HG03103 (cell line): Measurements from ENCODE around the gene HSD11B2.

ENCODE experiments used
- ATAC-seq: cut with Tn5 transposase; IDR thresholded peaks from one replicate; pipeline ENCODE4 v1.9.1; 2021; ENCODE audit warnings: low read depth; ENCODE audit not compliant: unreplicated experiment

Gene HSD11B2

DNA sequence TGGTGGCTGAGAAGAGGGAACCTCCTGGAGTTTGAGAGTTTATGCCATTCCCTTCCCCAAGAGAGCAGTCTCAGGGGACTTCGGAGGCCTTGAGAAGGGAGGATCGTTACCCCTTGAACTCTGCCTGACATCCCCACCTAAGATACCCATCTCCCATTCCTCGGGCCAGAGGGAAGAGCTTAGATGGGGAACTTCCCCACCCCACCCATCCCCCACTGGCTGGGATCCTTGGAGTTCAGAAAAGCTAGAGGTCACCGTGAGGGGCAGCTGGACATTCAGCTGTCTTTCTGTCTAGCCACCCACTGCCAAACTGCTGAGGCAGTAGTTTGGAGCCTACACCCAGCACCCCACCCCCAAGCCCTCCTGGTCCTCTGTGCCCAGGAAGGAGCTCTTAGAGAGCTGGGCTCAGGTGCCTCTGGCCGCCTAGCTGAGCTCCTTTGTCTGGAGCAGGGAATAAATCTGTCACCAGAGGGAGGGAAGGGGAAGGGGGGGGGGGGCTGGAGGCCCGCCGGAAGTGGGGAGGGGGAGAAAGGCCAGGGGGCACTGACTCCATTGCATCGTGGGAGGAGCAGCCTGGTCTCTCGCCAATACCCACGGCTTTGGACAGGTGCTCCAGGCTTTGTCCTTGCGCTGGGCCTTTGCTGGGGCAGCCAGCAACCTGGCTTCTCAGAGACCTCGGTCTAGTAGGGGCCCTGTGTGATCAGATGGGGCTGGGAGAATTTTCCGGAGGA, 1.0 kb downstream of the HSD11B2 start:
- ATAC-seq: no peak

DNA sequence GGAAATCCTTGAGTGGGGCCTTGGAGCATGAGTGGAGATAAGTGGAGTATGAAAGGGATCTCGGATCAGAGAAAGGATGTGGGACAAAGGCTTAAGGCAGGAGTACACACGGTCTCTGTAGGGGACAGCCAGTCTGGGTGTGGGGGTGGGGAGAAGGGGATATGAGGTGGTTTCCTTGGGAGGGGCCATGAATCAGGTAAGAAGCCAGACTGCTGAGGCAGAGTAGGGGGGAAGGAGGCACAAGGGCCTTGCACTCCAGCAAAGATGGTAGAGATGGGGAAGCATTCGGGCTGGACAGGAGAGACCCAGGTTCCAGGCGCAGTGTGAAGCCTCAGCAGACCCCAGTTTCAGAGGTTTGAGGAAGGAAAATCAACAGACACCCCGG, 1.6 kb downstream of the HSD11B2 start:
- ATAC-seq: no peak

DNA sequence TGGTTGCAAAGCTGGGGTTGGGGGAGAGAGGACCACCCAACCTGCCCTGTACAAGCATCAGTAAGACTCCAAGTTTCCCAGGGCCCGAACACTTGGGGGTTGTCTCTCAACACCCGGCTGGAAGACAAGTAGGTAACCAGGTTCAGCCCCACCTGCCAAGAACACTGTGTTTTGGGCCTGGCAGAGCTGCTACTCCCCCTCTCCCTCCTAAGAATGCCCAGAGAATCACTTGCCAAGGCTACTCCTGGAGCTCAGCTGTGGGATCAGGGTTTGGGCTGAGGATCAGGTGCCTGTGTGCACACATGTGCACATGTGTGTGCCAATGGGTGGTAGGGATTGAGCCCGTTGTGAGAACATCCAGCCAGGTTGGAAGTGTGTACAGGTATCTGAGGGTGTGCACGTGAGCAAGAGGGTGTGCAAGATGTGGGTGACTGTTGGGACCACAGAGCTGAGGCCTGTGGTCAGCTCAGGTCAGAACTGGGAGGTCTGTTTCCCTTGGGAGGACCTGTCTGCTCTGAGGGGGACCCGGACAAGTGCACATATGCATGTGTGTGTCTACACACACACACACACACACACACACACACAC, 2.3 kb downstream of the HSD11B2 start:
- no peak for ATAC-seq

DNA sequence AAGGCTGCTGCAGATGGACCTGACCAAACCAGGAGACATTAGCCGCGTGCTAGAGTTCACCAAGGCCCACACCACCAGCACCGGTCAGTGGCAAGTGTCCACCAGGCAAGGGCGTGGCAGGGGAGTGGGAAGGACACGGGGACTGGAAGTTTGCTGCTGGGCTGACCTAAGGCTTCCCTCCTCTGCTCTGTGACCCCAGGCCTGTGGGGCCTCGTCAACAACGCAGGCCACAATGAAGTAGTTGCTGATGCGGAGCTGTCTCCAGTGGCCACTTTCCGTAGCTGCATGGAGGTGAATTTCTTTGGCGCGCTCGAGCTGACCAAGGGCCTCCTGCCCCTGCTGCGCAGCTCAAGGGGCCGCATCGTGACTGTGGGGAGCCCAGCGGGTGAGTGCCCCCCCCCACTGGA, 4.8 kb downstream of the HSD11B2 start:
- ATAC-seq: no peak

DNA sequence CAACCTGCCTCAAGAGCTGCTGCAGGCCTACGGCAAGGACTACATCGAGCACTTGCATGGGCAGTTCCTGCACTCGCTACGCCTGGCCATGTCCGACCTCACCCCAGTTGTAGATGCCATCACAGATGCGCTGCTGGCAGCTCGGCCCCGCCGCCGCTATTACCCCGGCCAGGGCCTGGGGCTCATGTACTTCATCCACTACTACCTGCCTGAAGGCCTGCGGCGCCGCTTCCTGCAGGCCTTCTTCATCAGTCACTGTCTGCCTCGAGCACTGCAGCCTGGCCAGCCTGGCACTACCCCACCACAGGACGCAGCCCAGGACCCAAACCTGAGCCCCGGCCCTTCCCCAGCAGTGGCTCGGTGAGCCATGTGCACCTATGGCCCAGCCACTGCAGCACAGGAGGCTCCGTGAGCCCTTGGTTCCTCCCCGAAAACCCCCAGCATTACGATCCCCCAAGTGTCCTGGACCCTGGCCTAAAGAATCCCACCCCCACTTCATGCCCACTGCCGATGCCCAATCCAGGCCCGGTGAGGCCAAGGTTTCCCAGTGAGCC, 5.8 kb downstream of the HSD11B2 start:
- no peak for ATAC-seq

DNA sequence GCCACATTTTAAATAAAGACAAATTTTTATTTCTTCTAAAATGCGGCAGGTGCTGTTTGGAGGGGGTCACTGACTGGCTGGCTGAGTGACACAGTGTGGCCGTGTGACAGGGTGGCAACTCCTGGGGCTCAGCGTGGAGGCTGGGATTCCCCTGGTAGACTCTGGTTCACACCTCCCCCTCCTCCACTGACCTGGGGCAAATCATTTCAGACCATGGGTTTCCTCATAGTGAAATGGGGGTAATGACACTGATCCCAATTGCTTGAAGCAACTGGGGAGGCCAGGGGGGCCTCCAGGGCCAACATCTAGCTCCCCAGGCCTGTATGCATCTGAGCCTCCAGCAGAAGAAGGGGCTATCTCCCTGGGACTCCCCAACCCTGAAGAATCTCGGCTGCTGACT, 6.6 kb downstream of the HSD11B2 start:
- no peak for ATAC-seq

DNA sequence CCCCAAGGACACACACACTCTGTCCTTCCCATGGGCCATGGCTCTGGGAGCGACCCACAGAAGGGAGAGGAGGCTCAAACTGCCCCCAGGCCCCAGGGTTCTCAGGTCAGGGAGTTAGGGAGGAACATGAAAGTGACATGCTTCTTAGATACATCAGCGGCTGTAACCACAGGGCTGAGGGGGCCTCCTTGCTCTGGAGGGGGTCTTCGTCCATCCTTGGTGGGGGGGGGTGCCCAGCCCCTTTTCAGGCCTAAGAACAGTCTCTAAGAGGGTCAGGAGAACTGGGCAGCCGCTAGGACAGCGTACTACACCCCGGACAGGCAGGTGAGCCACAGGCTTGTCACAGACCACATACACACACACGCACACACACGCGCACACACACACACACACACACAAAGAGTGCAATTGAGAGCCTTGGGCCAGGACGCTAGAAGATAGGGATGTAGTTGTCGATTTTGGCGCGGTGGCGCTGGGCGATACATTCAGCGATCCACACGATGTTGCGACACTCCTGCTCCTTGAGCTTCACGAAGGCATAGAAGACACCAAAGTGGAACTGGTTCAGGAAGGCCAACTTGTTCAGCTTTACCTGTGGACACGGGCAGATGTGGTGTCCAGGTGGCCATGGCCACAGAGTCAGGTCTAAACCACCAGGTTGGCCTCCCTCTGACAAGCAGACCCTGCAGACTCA, 7.3 kb downstream of the HSD11B2 start:
- ATAC-seq: no peak

DNA sequence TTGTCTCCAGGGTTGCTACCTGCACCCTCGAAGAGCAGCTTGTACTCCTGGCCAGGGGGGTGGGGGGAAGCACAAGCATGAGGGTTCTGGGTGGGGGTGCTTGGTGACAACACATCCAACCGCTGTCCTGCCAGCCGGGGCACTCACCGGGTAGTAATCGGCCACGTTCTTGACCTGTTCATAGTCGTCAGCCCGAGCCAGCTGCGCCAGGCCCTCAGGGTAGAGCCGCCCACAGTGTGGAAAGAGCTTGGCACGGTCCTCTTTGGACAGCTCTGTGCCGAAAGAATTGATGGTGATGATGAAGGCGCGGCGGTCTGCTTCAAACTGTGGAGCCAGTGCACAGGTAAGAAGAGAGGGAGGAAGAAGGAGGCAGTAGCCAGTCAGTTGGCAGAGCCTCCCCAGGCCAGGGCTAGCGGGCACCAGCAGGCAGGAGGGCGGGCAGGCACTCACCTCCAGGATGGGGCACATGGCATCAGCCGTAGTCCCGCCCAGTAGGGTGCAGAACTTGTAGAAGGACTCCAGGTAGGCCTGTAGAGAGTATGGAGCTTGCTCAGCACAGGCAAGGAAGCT, 8.0 kb downstream of the HSD11B2 start:
- ATAC-seq: no peak

DNA sequence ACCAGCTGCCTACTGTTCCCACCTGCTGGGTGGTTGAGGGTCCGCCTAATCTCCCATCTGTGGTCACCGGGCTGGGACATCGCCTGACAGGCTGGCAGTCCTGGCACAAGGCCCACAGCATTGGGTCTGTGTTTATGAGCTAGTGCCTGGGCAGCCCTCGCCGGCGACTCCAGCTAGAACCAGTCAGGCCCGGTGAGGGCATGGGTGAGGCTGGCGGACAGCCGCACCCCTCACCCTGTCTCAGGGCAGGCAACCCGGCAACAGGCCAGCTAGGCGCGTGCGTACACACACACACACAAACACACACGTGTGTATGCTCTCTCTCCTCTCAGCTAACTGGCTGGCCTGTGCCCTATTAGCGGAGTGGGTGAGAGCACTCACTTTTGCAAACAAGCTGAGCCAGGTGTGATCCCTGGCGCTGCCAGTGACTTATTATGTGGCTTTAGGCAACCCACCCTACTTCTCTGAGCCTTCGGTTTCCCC, 10.4 kb downstream of the HSD11B2 start:
- no peak for ATAC-seq

DNA sequence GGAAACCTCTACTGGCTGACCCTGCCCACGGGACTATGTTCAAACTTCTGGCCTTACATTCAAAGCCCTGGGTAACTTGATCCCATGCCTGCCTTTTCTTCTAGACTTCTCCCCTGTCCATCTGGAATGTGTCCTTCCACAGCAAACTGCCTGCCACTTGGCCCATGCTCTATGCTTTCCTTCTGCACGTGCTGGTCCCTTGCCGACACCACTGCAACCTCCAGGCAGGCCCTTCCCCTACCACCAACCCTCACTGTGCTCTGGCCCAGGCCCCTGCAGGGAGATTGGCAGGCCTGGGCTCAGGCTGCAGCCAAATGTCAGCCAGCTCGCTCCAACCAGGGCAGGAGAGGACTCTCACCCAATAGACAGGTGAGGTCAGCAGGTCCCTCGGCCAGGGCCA, 11.0 kb downstream of the HSD11B2 start:
- ATAC-seq: no peak

DNA sequence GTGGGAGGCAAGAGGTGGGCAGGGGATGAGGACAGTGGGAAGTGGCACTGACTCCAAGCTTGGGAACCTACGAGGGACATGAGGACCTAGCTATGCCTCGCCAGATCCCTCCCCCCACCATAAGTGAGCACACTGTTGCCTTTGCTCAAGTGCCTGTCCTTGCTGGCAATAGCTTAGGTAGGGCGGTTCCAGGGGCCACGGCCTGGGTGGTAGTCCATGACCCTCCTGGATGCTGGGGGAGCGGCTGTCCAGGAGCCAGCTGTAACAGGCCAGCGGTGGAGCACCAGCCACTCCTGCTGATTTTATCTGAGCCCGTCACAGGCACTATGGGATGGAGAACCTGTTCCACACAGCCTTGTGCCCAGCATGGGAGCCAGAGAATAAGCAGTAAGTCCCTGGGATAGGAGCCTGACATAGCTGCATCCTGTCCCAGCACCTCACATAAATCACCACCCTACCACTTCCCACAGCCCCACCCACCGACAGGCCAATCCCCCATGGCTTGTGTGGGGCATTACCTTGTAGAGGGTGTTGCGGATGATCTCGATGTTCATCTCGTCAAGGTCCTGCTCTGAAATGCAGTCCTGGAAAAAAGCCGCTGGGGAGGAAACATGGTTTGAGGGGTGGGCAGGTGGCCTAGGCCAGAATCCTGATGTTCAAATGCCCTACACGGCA, 11.8 kb downstream of the HSD11B2 start:
- no peak for ATAC-seq

DNA sequence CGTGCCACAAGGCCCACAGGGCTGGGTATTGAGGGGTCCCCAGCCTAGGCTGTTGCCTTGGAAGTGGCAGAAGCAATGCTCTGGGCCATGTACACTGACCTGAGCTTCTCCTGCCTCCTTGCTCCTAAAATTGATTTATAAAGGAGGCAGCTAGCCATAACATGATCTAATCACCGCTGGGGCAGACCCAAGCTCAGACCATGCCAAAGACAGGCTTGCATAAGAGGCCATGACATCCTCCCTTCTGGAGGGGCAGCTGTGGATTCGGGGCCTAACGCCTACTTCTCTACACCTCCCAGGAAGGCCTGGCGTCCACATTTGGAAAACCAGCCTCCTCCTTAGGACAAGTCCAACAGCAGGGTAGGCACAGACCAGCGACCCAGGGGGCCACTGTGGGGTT, 12.3 kb downstream of the HSD11B2 start:
- no peak for ATAC-seq

DNA sequence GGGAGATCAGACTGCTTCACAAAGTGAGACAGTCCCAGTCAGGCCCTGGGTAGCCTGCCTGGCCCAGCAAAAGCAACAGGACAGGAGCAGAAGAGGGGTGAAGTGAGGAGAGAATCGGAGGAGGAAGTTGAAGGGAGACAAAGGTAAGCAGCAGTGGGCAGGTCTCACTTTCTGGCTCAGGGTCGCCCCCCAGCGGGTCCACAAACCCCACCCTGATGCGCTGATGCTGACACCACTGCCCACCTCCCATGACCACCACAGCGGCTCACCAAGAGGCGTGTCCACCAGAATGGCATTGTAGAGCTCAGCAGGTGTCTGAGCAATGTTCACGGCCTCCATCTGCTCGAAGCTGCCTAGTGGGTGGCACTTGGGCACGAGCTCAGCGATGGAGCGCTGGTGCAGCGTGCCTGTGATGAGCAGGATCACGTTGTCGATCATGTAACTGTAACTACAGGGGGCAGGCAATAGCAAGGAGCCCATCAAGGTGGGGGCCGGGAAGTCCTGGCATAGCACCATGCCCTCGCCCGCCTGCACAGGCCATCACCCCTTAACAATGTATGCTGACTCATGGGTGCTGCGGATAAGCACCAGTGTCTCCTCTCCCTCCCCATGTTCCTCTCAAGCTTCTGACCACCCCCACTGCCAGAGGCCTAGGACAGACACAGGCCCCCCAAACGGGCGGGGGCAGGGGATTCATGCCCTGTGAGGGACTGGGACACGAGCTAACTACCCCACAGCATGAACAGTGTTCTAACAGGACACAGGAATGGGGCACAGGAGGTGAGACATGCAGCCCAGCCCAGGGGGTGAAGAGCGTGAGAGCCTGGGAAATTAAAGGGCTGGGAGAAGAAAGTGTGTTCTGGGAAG, 13.6 kb downstream of the HSD11B2 start:
- no peak for ATAC-seq

DNA sequence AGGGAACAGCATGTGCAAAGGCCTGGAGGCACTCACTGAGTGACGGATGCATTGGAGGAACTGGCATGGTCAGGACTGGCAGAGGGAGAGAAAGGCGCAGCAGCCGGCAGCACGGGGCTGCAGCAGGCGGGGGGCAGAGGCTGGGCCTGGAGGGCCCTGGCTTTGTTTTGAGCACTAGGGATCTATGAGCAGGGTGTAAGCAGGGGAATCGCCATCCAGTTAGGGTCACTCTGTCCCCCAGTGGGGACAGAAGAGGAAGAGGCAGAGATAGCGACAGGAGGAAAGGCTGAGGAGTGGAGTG, 14.2 kb downstream of the HSD11B2 start:
- ATAC-seq: no peak

DNA sequence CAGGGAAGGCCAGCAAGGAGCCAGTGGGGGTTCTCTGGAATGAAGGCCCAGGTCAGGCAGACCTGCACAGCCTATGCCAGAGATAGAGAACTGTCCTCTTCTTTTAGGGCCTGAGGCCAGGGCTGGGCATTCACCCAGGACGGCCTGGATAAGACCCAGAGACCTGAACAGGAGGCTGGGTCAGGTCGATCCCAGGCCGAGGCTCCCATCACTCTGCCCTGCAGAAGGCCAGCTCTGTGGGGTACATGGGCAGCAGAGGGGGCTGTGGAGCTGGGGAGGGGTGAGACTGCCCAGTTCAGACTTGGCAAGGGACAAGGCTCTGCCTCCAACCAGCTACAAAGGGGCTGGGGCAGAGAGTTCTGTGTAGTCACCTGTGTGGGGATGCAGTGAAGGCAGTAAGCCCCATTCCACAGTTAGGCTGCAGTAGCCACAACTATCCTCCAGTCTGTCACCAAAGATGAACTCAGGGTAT, 14.6 kb downstream of the HSD11B2 start:
- ATAC-seq: no peak

DNA sequence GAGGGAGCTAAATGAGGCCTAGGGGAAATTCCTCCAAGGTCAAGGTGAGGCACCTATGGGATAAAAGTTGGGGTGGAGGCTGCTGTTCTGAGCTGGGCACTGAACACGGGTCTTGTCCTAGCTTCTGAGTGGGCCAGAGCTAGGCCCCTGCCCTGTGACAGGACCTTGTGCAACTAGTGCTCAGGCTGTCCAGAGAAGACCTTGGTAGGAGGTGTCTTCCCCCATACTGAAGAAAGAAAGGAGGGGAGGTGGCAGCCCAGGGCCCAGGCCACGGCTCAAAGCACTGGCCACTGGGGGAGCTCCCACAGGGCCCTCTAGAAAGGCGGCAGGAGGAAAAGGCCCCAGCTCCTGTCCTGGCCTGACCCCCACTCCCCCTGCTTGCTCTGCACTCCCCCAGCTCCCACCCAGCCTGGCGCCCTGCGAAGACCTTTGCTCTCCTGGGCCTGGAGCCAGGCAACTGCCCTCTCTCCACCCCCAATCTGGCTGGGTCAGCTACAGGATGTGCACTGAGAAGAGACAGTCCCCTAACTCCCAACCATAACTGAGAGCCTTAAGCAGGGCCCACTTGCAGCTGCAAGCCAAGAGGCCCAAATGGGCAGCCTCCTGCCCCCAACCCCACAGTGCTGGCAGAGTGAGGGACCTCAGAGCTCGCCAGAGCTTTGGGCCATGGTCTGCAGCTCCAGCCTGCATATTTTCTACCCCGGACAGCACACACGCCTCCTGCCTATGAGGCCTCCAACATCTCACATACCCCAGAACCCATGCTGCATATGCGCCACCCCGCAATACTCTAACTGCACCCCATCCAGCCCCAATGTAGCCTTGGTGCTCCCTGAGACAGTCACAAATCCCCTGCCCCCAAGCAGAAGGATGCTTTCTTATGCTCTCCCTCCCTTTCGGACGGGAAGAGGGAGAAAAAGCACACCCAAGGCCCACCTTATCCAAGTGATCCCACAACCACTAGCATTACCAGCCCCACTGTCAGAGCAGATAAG, 15.3 kb downstream of the HSD11B2 start:
- ATAC-seq: no peak

DNA sequence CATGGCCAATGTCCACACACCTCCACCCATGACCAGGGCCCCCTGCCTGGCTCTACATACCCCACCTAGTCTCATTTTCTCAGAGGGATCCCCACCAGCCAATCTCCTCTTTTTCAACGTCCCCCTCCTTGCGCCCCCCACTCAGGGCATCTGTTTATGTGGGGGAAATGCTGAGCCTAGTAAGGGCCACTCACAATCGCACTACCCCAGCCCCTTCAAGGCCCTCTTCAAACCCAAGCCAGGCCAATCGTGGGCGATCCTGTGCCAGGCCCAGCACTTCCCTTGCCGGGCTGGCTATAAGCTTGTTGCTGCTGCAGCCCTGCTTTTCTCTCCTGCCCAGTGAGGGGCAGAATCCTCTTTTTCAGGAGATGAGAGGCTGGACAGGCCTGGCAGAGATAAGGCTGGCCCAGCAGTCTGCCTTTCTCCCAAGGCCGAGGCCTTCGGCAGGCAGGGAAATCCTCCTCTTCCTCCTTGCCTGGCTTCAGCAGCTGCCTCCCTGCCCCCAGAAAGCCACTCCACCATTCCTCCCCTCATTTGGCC, 16.1 kb downstream of the HSD11B2 start:
- ATAC-seq: no peak

DNA sequence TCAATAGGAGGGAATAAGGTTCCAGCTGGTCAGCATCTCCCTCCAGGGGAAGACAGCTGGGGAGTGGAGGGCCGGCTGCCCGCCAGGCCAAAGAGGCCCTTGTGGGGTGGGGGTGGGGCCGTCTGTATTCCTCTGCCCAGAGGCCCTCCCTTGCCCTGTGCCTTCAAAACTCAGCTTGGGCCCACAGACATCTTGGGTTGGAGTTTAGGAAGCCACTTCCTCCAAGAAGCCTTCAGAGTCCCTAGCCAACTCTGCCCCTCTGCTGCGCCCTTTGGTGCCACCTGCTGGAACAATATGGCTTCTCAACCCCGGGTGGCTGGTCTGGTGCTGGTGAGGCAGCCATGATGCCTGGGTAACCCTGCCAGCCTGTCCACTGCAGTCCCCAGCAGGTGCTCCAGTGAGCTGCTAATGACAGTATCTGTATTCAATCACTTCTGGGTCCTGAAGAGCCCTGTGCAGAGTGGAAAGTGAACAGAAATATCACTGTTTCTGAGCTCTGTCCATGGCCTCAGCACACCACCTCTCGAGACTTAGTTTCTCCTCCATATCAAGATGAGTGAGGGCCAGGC, 16.7 kb downstream of the HSD11B2 start:
- ATAC-seq: no peak
